ENCODE results near the gene TUBG1. TPM values are rescaled to one million over a fixed set of nuclear protein-coding genes. Genes with fewer than 3 reads are reported as not detected.
"Not testable (repeated sequence)": the region's sequence is repeated elsewhere in the genome, so short reads cannot be mapped to it uniquely, and the experiment has no call there.

TUBG1 gene
- total RNA-seq, 1 donor from 2014 or later: 33.9 TPM

GRCh38 chr17:42653179-42654124 lies 44.0 kb downstream of the TUBG1 start:
- Histone ChIP-seq H3K9me3 (no peaks in the 10 kb centered on the region), H3K4me3 (peak overlapping the region; percentile 32 to 39), H3K4me1 (peaks cover 15% of the 10 kb centered on the region), H3K27ac (peak overlapping the region; percentile 96), H3K27me3 (no peaks in the 10 kb centered on the region), H3K36me3 (no peaks in the 10 kb centered on the region)
- DNase-seq (ENCODE audit: extremely low spot score in 2 of 2): peak in 1 of 2 donors; percentile 85
- TF ChIP-seq POLR2AphosphoS5 (IDR thresholded peaks at IDR 0.05; ENCODE audit: insufficient read depth in 1 of 2, low read depth in 1 of 2) (peak; percentile 74 to 81), CTCF (IDR thresholded peaks at IDR 0.05) (no peak)
- intact Hi-C loops (cut with DNase I): no loop called here

- no peaks in the 10 kb centered on the region for H3K36me3 ChIP-seq
- peaks cover 28% of the 10 kb centered on the region for H3K4me1 ChIP-seq
- H3K4me3 ChIP-seq: no peak overlapping the region
- intact Hi-C loops (cut with DNase I): no loop called here
- no peaks in the 10 kb centered on the region for H3K27me3 ChIP-seq
- DNase-seq (ENCODE audit: extremely low spot score in 2 of 2): no peak
- H3K9me3 ChIP-seq: no peaks in the 10 kb centered on the region
- H3K27ac ChIP-seq: peak overlapping the region; percentile 96
- TF ChIP-seq POLR2AphosphoS5 (IDR thresholded peaks at IDR 0.05; ENCODE audit: insufficient read depth in 1 of 2, low read depth in 1 of 2) (no peak), POLR2A (IDR thresholded peaks at IDR 0.05) (no peak), CTCF (IDR thresholded peaks at IDR 0.05) (no peak)
Observed at GRCh38 chr17:42655528-42655927, 46.0 kb downstream of the TUBG1 start.

- intact Hi-C loops (cut with DNase I): no loop called here
- no peak for DNase-seq (ENCODE audit: extremely low spot score in 2 of 2)
- H3K27me3 ChIP-seq: no peaks in the 10 kb centered on the region
- TF ChIP-seq POLR2A (IDR thresholded peaks at IDR 0.05) (no peak), CTCF (IDR thresholded peaks at IDR 0.05) (no peak), POLR2AphosphoS5 (IDR thresholded peaks at IDR 0.05; ENCODE audit: insufficient read depth in 1 of 2, low read depth in 1 of 2) (no peak)
- H3K4me1 ChIP-seq: peaks cover 36% of the 10 kb centered on the region
- no peaks in the 10 kb centered on the region for H3K9me3 ChIP-seq
- no peak overlapping the region for H3K4me3 ChIP-seq
- no peak overlapping the region for H3K27ac ChIP-seq
- no peaks in the 10 kb centered on the region for H3K36me3 ChIP-seq
Observed at GRCh38 chr17:42657824-42658588, 48.5 kb downstream of the TUBG1 start.

- Histone ChIP-seq H3K4me3 (peak within 1 kb of the TSS; percentile 66 to 81), H3K4me1 (peaks cover 28% of the 10 kb centered on the region), H3K36me3 (peaks cover 0 to 5% of the 10 kb centered on the region in 2 donors), H3K9me3 (no peaks in the 10 kb centered on the region), H3K27me3 (no peaks in the 10 kb centered on the region), H3K27ac (peak within 1 kb of the TSS; percentile 88)
- TF ChIP-seq POLR2A (IDR thresholded peaks at IDR 0.05) (peak in 1 of 2 donors; percentile 75), CTCF (IDR thresholded peaks at IDR 0.05) (no peak), POLR2AphosphoS5 (IDR thresholded peaks at IDR 0.05; ENCODE audit: insufficient read depth in 1 of 2, low read depth in 1 of 2) (peak; percentile 86 to 96)
- peak in 1 of 2 donors; percentile 87 for DNase-seq (ENCODE audit: extremely low spot score in 2 of 2)
- intact Hi-C loops (cut with DNase I): no loop called here
Observed at GRCh38 chr17:42659079-42659931, 49.8 kb downstream of the TUBG1 start, which contains the start of gene TUBG2. Gene TUBG2 (plus strand): TSS chr17:42659284. CDS start chr17:42659504, 220 bp downstream.

- DNase-seq (ENCODE audit: extremely low spot score in 2 of 2); intact Hi-C loops (cut with DNase I); H3K9me3 ChIP-seq; H3K27me3 ChIP-seq; H3K36me3 ChIP-seq: not testable (repeated sequence)
- peak overlapping the region; percentile 66 to 81 for H3K4me3 ChIP-seq
- peaks cover 22% of the 10 kb centered on the region for H3K4me1 ChIP-seq
- H3K27ac ChIP-seq: peak overlapping the region; percentile 88
Observed at GRCh38 chr17:42659932-42660274, 50.4 kb downstream of the TUBG1 start.
